Suprapubic skin (tissue), 4 donors: Measurements from ENCODE around the gene VASP. TPM values are rescaled to one million over a fixed set of nuclear protein-coding genes. Genes with fewer than 3 reads are reported as not detected.

ENCODE experiments used
- DNase-seq, 2 donors: peaks; one replicate each; pipeline ENCODE4 v3.0.0-alpha.2; 2019; ENCODE audit warnings: low spot score in 2 of 2
- H3K27ac ChIP-seq: fragments of 200-600 bp; sonication (generic); one replicate; pipeline ENCODE4 v1.5.1; 2019
- H3K27me3 ChIP-seq: fragments of 200-600 bp; sonication (generic); one replicate; pipeline ENCODE4 v1.5.1; 2019
- H3K36me3 ChIP-seq: fragments of 200-600 bp; sonication (generic); one replicate; pipeline ENCODE4 v1.5.1; 2019
- H3K4me1 ChIP-seq: fragments of 200-600 bp; sonication (generic); one replicate; pipeline ENCODE4 v1.5.1; 2019
- H3K4me3 ChIP-seq: fragments of 200-600 bp; sonication (generic); one replicate; pipeline ENCODE4 v1.5.1; 2019; ENCODE audit warnings: mild to moderate bottlenecking
- H3K9me3 ChIP-seq: fragments of 200-600 bp; sonication (generic); one replicate; pipeline ENCODE4 v1.5.1; 2019
- EP300 ChIP-seq: sonication (generic); formaldehyde crosslinking; IDR thresholded peaks from one replicate; pipeline ENCODE4 v1.6.1; 2017; ENCODE audit warnings: antibody characterized with exemption
- POLR2A ChIP-seq, 2 donors: fragments of 450-650 bp; IDR thresholded peaks; one replicate each; pipeline ENCODE4 v1.6.1; 2017; ENCODE audit warnings: antibody characterized with exemption in 2 of 2, mild to moderate bottlenecking in 2 of 2, moderate library complexity in 2 of 2
- POLR2AphosphoS5 ChIP-seq, 3 donors: sonication (generic); formaldehyde crosslinking; IDR thresholded peaks; one replicate each; pipeline ENCODE4 v1.6.1; 2017; ENCODE audit warnings: antibody characterized with exemption in 3 of 3
- WGBS: methylation state at CpG from one replicate; pipeline ENCODE4 v1.1.5; 2018; 5-methylcytosine and 5-hydroxymethylcytosine counted together
- total RNA-seq, 4 donors: library from RNA; depleted of rRNA; stranded (reverse); fragments of >200 nt; gene quantifications; one replicate each; pipeline ENCODE4 v1.1.0, GENCODE V29; 2016
- TF ChIP-seq, protein P1 (sequence below), 2 donors: fragments of 200-600 bp in 1 of 2; fragments of 450-650 bp in 1 of 2; sonication (generic) in 1 of 2; IDR thresholded peaks; one replicate each; pipeline ENCODE4 v1.5.1; 2016 to 2019; ENCODE audit warnings: antibody characterized with exemption in 2 of 2, mild to moderate bottlenecking in 1 of 2, moderate library complexity in 1 of 2

The VASP gene
- total RNA-seq, 4 donors from 2014 or later, result 34.8 to 51.3 (median 43.6) TPM

DNA sequence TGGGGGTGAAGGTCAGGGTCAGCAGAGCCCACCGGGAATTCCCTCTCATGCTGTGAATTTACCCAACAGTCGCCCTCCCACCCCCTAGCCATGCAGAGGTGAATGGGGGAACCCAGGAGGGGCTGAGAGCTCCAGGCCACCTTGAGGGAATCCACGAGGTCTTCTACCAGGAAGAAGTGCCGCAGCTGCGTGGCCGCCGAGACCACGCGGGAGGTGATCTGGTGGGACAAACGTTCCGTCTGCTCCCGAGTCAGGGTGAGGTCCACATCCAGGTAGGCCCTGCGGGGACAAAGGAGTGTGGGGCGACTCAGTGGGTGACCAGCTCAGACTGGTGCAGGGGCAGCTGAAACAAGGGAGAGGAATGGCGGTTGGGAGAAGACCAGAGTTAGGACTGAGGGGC is 18.6 kb upstream of the VASP start:
- Histone ChIP-seq H3K27ac (no peak overlapping the region), H3K4me1 (peaks cover 21% of the 10 kb centered on the region), H3K36me3 (no peaks in the 10 kb centered on the region), H3K9me3 (no peaks in the 10 kb centered on the region), H3K27me3 (no peaks in the 10 kb centered on the region), H3K4me3 (no peak overlapping the region)
- TF ChIP-seq POLR2AphosphoS5 (IDR thresholded peaks at IDR 0.05) (no peak), EP300 (no peak), POLR2A (IDR thresholded peaks at IDR 0.05) (no peak)
- TF ChIP-seq, protein P1, sequence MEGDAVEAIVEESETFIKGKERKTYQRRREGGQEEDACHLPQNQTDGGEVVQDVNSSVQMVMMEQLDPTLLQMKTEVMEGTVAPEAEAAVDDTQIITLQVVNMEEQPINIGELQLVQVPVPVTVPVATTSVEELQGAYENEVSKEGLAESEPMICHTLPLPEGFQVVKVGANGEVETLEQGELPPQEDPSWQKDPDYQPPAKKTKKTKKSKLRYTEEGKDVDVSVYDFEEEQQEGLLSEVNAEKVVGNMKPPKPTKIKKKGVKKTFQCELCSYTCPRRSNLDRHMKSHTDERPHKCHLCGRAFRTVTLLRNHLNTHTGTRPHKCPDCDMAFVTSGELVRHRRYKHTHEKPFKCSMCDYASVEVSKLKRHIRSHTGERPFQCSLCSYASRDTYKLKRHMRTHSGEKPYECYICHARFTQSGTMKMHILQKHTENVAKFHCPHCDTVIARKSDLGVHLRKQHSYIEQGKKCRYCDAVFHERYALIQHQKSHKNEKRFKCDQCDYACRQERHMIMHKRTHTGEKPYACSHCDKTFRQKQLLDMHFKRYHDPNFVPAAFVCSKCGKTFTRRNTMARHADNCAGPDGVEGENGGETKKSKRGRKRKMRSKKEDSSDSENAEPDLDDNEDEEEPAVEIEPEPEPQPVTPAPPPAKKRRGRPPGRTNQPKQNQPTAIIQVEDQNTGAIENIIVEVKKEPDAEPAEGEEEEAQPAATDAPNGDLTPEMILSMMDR (IDR thresholded peaks at IDR 0.05), result no peak
- 97% methylated on average over 15 of the region's 15 CpGs for WGBS
- DNase-seq, result no peak

DNA sequence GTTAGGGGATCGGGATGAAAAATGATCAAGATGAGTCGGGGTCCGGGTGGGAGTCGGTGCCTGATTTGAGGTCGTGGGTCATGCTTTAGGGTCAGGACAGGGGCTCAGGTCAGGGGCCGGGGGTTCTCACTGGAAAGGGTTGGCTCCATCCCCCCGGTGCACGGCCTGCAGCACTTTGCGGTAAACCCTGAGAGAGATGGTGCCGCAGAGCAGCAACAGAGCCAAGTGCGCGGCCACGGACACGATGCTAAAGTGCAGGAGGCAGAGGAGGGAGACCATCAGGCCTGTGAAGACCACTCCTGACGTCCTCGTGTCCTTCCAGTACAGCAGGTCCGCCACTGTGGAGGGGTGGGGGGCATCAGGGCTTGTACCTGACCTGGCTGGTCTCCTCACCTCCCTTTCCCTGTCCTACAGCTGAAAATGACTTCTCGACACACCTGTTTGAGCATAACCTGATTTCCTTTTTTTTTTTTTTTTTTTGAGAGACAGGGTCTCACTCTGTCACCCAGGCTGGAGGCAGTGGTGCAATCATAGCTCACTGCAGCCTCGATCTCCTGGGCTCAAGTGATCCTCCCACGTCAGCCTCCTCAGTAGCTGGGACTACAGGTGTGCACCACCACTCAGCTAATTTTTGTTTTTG is 17.9 kb upstream of the VASP start:
- Histone ChIP-seq H3K36me3 (no peaks in the 10 kb centered on the region), H3K9me3 (no peaks in the 10 kb centered on the region), H3K4me1 (peaks cover 24% of the 10 kb centered on the region), H3K27ac (no peak overlapping the region), H3K27me3 (no peaks in the 10 kb centered on the region), H3K4me3 (no peak overlapping the region)
- no peak for DNase-seq
- WGBS, result 93% methylated on average over 19 of the region's 20 CpGs
- TF ChIP-seq EP300 (no peak), POLR2A (IDR thresholded peaks at IDR 0.05) (no peak), POLR2AphosphoS5 (IDR thresholded peaks at IDR 0.05) (no peak)
- TF ChIP-seq, protein P1 (IDR thresholded peaks at IDR 0.05), result no peak

DNA sequence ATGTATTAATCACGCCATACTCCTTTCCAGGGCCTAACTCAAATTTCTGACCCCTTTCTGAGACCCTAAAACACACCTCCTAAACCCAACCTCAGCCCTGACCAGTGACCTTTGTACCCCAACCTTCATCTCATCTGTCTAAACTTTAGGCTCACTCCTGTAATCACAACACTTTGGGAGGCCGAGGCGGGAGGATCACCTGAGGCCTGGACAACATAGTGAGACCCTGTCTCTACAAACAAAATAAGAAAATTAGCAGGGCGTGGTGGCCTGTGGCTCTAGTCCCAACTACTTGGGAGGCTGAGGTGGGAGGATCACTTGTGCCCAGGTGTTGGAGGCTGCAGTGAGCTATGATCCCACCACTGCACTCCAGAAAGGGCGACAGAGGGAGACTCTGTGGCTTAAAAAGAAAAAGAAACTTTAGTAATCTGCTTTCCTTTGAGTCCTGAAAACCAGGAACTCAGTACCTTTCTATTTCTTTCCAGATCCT is 15.1 kb upstream of the VASP start:
- H3K4me1 ChIP-seq, result peaks cover 29% of the 10 kb centered on the region
- WGBS, result 90% methylated on average over 5 of the region's 5 CpGs
- no peak overlapping the region for H3K27ac ChIP-seq
- no peak for TF ChIP-seq POLR2AphosphoS5 (IDR thresholded peaks at IDR 0.05)
- TF ChIP-seq EP300, result no peak
- TF ChIP-seq POLR2A (IDR thresholded peaks at IDR 0.05), result no peak
- no peaks in the 10 kb centered on the region for H3K27me3 ChIP-seq
- DNase-seq, result no peak
- H3K4me3 ChIP-seq, result peak overlapping the region; percentile 51
- H3K9me3 ChIP-seq, result no peaks in the 10 kb centered on the region
- no peaks in the 10 kb centered on the region for H3K36me3 ChIP-seq

DNA sequence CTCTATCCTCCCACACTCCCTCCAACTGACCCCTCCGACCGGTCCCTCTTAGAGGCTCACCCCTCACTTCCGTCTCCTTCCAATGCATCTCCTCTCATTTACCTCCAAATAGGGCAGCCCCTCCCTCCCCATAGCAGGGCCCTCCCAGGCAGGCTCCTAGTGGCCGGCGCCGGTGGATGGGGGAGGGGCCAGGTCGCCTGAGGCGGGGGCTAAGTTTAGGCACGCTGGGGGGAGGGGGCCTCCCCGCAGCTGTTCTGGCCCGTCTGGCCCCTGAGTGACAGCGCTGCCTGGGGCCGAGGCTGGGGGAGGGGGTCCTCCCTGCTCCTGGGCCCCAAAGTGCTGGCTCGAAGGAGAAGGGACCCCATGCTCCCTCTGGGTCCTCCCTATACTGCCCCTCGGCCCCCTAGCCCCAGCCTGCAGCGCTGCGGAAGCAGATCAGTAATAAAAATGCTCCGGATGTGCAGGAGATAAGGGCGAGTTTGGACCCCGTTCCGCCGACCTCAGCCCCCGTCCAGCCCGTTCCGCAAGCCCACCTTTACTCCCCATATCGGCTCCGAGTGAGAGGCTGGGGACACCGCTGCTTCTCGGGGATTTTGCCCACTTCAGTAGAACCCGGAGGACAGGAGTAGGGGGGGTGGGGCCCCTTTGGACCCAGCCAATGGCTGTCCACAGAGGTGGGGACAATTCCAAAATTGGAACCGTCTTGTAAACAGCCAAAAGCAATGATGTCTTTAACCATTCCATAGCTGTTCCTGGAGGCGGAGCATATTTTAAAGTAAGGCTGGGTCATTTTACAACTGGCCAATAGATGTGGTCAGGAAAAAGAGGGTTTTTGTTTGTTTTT is 14.4 kb upstream of the VASP start:
- no peak for DNase-seq
- TF ChIP-seq POLR2A (IDR thresholded peaks at IDR 0.05) (no peak), EP300 (no peak), POLR2AphosphoS5 (IDR thresholded peaks at IDR 0.05) (no peak)
- TF ChIP-seq, protein P1 (IDR thresholded peaks at IDR 0.05), result no peak
- Histone ChIP-seq H3K27me3 (no peaks in the 10 kb centered on the region), H3K4me1 (peaks cover 35% of the 10 kb centered on the region), H3K27ac (no peak overlapping the region), H3K9me3 (no peaks in the 10 kb centered on the region), H3K36me3 (no peaks in the 10 kb centered on the region), H3K4me3 (peak overlapping the region; percentile 51)
- WGBS, result 9% methylated on average over 30 of the region's 32 CpGs

DNA sequence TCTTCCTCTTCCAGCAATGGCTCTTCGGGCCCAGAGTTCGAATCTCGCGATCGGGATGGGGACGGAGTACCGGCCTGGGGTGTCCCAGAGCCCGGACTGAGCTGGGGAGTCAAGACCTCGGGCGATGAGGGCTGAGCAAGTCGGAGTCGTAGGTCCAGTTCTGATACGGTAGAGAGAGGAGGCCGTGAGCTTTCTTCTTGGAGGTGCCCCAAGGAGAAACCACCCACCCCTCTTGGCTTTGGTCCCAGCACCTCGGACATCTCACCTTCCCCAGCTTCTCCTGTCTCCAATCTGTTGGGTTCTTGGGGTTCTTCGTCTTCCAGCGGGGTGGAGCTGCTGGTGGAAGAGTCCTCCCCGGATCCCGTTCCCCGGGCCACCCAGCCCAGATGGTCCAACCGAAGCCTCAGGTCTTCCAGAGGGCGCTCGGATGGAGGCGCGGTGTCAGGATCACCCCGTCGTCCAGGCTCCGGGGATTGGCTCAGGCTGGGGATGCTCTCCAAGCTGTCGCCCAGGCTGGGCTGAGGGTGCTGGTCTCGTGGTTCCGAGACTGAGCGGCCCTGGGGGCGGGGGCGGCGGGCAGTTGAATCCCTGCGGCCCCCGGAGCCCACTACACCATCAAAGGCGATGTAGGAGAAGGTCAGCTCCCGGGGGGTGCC is 12.9 kb upstream of the VASP start:
- TF ChIP-seq, protein P1 (IDR thresholded peaks at IDR 0.05), result no peak
- no peak for TF ChIP-seq POLR2A (IDR thresholded peaks at IDR 0.05)
- TF ChIP-seq EP300, result no peak
- TF ChIP-seq POLR2AphosphoS5 (IDR thresholded peaks at IDR 0.05), result no peak
- no peaks in the 10 kb centered on the region for H3K9me3 ChIP-seq
- no peak for DNase-seq
- no peaks in the 10 kb centered on the region for H3K36me3 ChIP-seq
- no peak overlapping the region for H3K27ac ChIP-seq
- no peaks in the 10 kb centered on the region for H3K27me3 ChIP-seq
- no peak overlapping the region for H3K4me3 ChIP-seq
- H3K4me1 ChIP-seq, result peaks cover 49% of the 10 kb centered on the region
- WGBS, result 88% methylated on average over 32 of the region's 39 CpGs
